H1 (cell line): ENCODE measurements around the gene TNFRSF18. TPM values are rescaled to one million over a fixed set of nuclear protein-coding genes. Genes with fewer than 3 reads are reported as not detected.

ENCODE experiments used
- CTCF ChIA-PET: fragments of 300-600 bp; sonication (Branson Sonifier 250); formaldehyde crosslinking; loops from one replicate; lab custom pipeline; 2021; ENCODE audit not compliant: partially characterized antibody; lab: Charles Lee
- POLR2A ChIA-PET: fragments of 300-600 bp; sonication (Branson Sonifier 250); formaldehyde crosslinking; loops from one replicate; lab custom pipeline; 2021; ENCODE audit warnings: inconsistent platforms; ENCODE audit not compliant: partially characterized antibody; lab: Charles Lee
- DNase-seq, 2 experiments: peaks; one replicate each; pipeline versions ENCODE4 v3.0.0 to v3.0.0-alpha.2; 2010 to 2022; ENCODE audit warnings: low spot score in 2 of 2, low read depth in 1 of 2, mixed read lengths in 1 of 2
- FAIRE-seq: peaks from 2 replicates; lab custom pipeline; 2011; peaks lifted over from hg19 to GRCh38; lab: Jason Lieb, UNC
- H2AFZ ChIP-seq: 2 replicates; pipeline ENCODE4 v1.8.1; 2012; ENCODE audit warnings: low read length, inconsistent platforms
- H2AK5ac ChIP-seq: 2 replicates; pipeline ENCODE4 v1.6.1; 2013; ENCODE audit warnings: low read depth, low read length
- H2BK120ac ChIP-seq: replicated peaks from 2 replicates; pipeline ENCODE3; 2013; ENCODE audit warnings: low read depth, low read length, inconsistent platforms
- H2BK12ac ChIP-seq: 2 replicates; pipeline ENCODE4 v1.6.1; 2013; ENCODE audit warnings: low read depth, low read length
- H2BK15ac ChIP-seq: 2 replicates; pipeline ENCODE4 v1.6.1; 2013; ENCODE audit warnings: low read length
- H2BK20ac ChIP-seq: 2 replicates; pipeline ENCODE4 v1.6.1; 2013; ENCODE audit warnings: low read length
- H2BK5ac ChIP-seq: 2 replicates; pipeline ENCODE4 v1.6.1; 2013; ENCODE audit warnings: low read depth, low read length
- H3K14ac ChIP-seq: 2 replicates; pipeline ENCODE4 v1.6.1; 2013; ENCODE audit warnings: inconsistent platforms; ENCODE audit not compliant: insufficient read length
- H3K18ac ChIP-seq: 2 replicates; pipeline ENCODE4 v1.6.1; 2013; ENCODE audit warnings: low read length; ENCODE audit errors: extremely low read depth
- H3K23ac ChIP-seq: 2 replicates; pipeline ENCODE4 v1.6.1; 2013; ENCODE audit warnings: inconsistent platforms; ENCODE audit not compliant: insufficient read length
- H3K23me2 ChIP-seq: 2 replicates; pipeline ENCODE4 v1.6.1; 2013; ENCODE audit warnings: low read depth, low read length
- H3K27ac ChIP-seq: 2 replicates; pipeline ENCODE4 v1.6.1; 2011; ENCODE audit warnings: low read depth, low read length, inconsistent platforms
- H3K27me3 ChIP-seq, 4 experiments: replicated peaks in 1 of 4; 1 replicate in 1 of 4; 2 replicates in 3 of 4; pipeline versions ENCODE4 v1.6.1 to v1.8.1; 2011 to 2013; ENCODE audit warnings: low read length in 3 of 4, mild to moderate bottlenecking in 3 of 4, inconsistent platforms in 2 of 4, mixed read lengths in 2 of 4, moderate library complexity in 1 of 4; ENCODE audit not compliant: control insufficient read depth in 3 of 4, insufficient read depth in 3 of 4; ENCODE audit errors: extremely low read depth in 1 of 4
- H3K36me3 ChIP-seq, 4 experiments: 2 replicates each; pipeline versions ENCODE4 v1.6.1 to v1.8.1; 2011 to 2013; ENCODE audit warnings: mild to moderate bottlenecking in 4 of 4, low read length in 3 of 4, moderate library complexity in 2 of 4, control low read depth in 1 of 4, inconsistent platforms in 1 of 4; ENCODE audit not compliant: insufficient read depth in 4 of 4, control insufficient read depth in 2 of 4
- H3K4ac ChIP-seq: replicated peaks from 2 replicates; pipeline ENCODE3; 2013; ENCODE audit warnings: low read length, low read depth, mixed read lengths, inconsistent platforms; ENCODE audit not compliant: insufficient read length
- H3K4me1 ChIP-seq, 4 experiments: replicated peaks in 1 of 4; 1 replicate in 1 of 4; 2 replicates in 3 of 4; pipeline versions ENCODE4 v1.6.1 to v1.8.1; 2011 to 2013; ENCODE audit warnings: low read length in 3 of 4, inconsistent platforms in 2 of 4, mixed read lengths in 1 of 4; ENCODE audit not compliant: insufficient read depth in 4 of 4, control insufficient read depth in 3 of 4
- H3K4me2 ChIP-seq, 2 experiments: 2 replicates each; pipeline versions ENCODE4 v1.6.1 to v1.8.1; 2011 to 2013; ENCODE audit warnings: low read depth in 2 of 2, low read length in 2 of 2, control low read depth in 1 of 2, inconsistent platforms in 1 of 2, mild to moderate bottlenecking in 1 of 2; ENCODE audit not compliant: insufficient read depth in 1 of 2
- H3K4me3 ChIP-seq, 4 experiments: fragments of 200-600, 300-600 bp in 1 of 4; sonication (generic), shearing (Covaris generic), sonication (Bioruptor Twin) in 1 of 4; 2 replicates each; pipeline versions ENCODE4 v1.5.1 to v1.8.1; 2011 to 2016; ENCODE audit warnings: low read length in 4 of 4, low read depth in 3 of 4, control low read depth in 2 of 4, inconsistent platforms in 2 of 4, mild to moderate bottlenecking in 2 of 4, mixed read lengths in 1 of 4, moderate library complexity in 1 of 4; ENCODE audit not compliant: insufficient read depth in 2 of 4; ENCODE audit errors: extremely low read depth in 1 of 4
- H3K56ac ChIP-seq: replicated peaks from 2 replicates; pipeline ENCODE3; 2013; ENCODE audit warnings: low read depth, mild to moderate bottlenecking, mixed read lengths, low read length, inconsistent platforms; ENCODE audit not compliant: insufficient read length
- H3K79me1 ChIP-seq: 2 replicates; pipeline ENCODE4 v1.6.1; 2013; ENCODE audit warnings: low read depth, low read length, control low read depth
- H3K79me2 ChIP-seq, 2 experiments: 2 replicates each; pipeline versions ENCODE4 v1.6.1 to v1.8.1; 2012 to 2013; ENCODE audit warnings: low read length in 2 of 2, mild to moderate bottlenecking in 2 of 2, inconsistent platforms in 1 of 2; ENCODE audit not compliant: insufficient read depth in 2 of 2, control insufficient read depth in 1 of 2
- H3K9ac ChIP-seq, 4 experiments: replicated peaks in 1 of 4; 1 replicate in 1 of 4; 2 replicates in 3 of 4; pipeline versions ENCODE4 v1.6.1 to v1.8.1; 2011 to 2013; ENCODE audit warnings: low read depth in 3 of 4, low read length in 3 of 4, control low read depth in 2 of 4, mild to moderate bottlenecking in 2 of 4, moderate library complexity in 2 of 4, inconsistent platforms in 1 of 4; ENCODE audit errors: extremely low read depth in 1 of 4
- H3K9me3 ChIP-seq, 2 experiments: 2 replicates each; pipeline versions ENCODE4 v1.6.1 to v1.8.1; 2012 to 2013; ENCODE audit warnings: mild to moderate bottlenecking in 2 of 2, moderate library complexity in 2 of 2, control low read depth in 1 of 2, inconsistent platforms in 1 of 2, low read depth in 1 of 2, low read length in 1 of 2, mixed read lengths in 1 of 2; ENCODE audit not compliant: insufficient read depth in 2 of 2
- H4K20me1 ChIP-seq, 2 experiments: replicated peaks in 1 of 2; 2 replicates each; pipeline versions ENCODE3 to v1.8.1; 2011 to 2013; ENCODE audit warnings: inconsistent platforms in 2 of 2, low read length in 2 of 2, mild to moderate bottlenecking in 1 of 2; ENCODE audit not compliant: insufficient read depth in 2 of 2, control insufficient read depth in 1 of 2
- H4K5ac ChIP-seq: 2 replicates; pipeline ENCODE4 v1.6.1; 2013; ENCODE audit warnings: low read length, low read depth, mixed read lengths, inconsistent platforms; ENCODE audit not compliant: insufficient read length
- H4K8ac ChIP-seq: 2 replicates; pipeline ENCODE4 v1.8.0; 2013; ENCODE audit warnings: mild to moderate bottlenecking, moderate library complexity, low read length, inconsistent platforms; ENCODE audit not compliant: insufficient read depth; ENCODE audit errors: extremely low read depth
- H4K91ac ChIP-seq: replicated peaks from 2 replicates; pipeline ENCODE3; 2013; ENCODE audit warnings: low read length, mixed read lengths, inconsistent platforms; ENCODE audit not compliant: insufficient read length
- CBX8 ChIP-seq: fragments of 300-800, 300-1000 bp; sonication (generic); IDR thresholded peaks from 2 replicates; pipeline ENCODE4 v1.7.1; 2016; ENCODE audit warnings: low read depth, low read length, borderline replicate concordance
- EP300 ChIP-seq, 2 experiments: IDR thresholded peaks; 1 replicate in 1 of 2; 2 replicates in 1 of 2; pipeline ENCODE4 v1.6.1; 2011 to 2012; ENCODE audit warnings: low read depth in 2 of 2, low read length in 2 of 2, mild to moderate bottlenecking in 2 of 2, borderline replicate concordance in 1 of 2, inconsistent platforms in 1 of 2, moderate library complexity in 1 of 2
- HDAC2 ChIP-seq, 2 experiments: fragments of 300-600 bp in 1 of 2; sonication (generic) in 1 of 2; IDR thresholded peaks; 2 replicates each; pipeline ENCODE4 v1.6.1; 2011 to 2012; ENCODE audit warnings: low read depth in 2 of 2, low read length in 2 of 2, mild to moderate bottlenecking in 2 of 2, moderate library complexity in 2 of 2, borderline replicate concordance in 1 of 2, inconsistent platforms in 1 of 2
- KDM1A ChIP-seq: fragments of 200-600, 300-600 bp; sonication (generic); IDR thresholded peaks from 2 replicates; pipeline ENCODE4 v1.7.1; 2016; ENCODE audit warnings: mild to moderate bottlenecking, low read length, borderline replicate concordance
- KDM4A ChIP-seq: IDR thresholded peaks from one replicate; pipeline ENCODE4 v1.7.1; 2012; ENCODE audit warnings: low read depth, mild to moderate bottlenecking, moderate library complexity, low read length, inconsistent platforms; ENCODE audit not compliant: severe bottlenecking
- RXRA ChIP-seq: IDR thresholded peaks from 2 replicates; pipeline ENCODE4 v1.6.1; 2011; ENCODE audit warnings: low read depth, mild to moderate bottlenecking, low read length, moderate library complexity; ENCODE audit not compliant: insufficient read depth
- SIN3A ChIP-seq, 2 experiments: IDR thresholded peaks in 1 of 2; conservative IDR thresholded peaks in 1 of 2; 2 replicates each; pipeline ENCODE4 v1.6.1; 2011 to 2012; ENCODE audit warnings: low read length in 2 of 2, improper control_type of control experiment in 1 of 2, low read depth in 1 of 2, mild to moderate bottlenecking in 1 of 2
- TAF1 ChIP-seq: IDR thresholded peaks from 2 replicates; pipeline ENCODE4 v1.6.1; 2011; ENCODE audit warnings: mild to moderate bottlenecking, low read depth, low read length
- TAF7 ChIP-seq: optimal IDR thresholded peaks from 2 replicates; pipeline ENCODE3; 2011; ENCODE audit warnings: low read depth, mild to moderate bottlenecking, inconsistent platforms, low read length, moderate library complexity, borderline replicate concordance
- WGBS, 2 experiments: shearing (Covaris generic) in 1 of 2; methylation state at CpG; one replicate each; pipeline versions ENCODE4 v1.1.6 to v1.1.7; 2013 to 2015; ENCODE audit warnings: low lambda C conversion rate in 2 of 2, mixed read lengths in 2 of 2, inconsistent platforms in 1 of 2, low coverage in 1 of 2, missing lambda C conversion rate in 1 of 2; ENCODE audit not compliant: insufficient replicate concordance in 2 of 2, insufficient coverage in 1 of 2, insufficient read length in 1 of 2; ENCODE audit errors: extremely low coverage in 1 of 2, missing lambda C conversion rate in 1 of 2; 5-methylcytosine and 5-hydroxymethylcytosine counted together
- polyA plus RNA-seq, 7 experiments: library from polyadenylated mRNA; depleted of rRNA in 3 of 7; stranded (reverse) in 5 of 7; unstranded in 2 of 7; fragments of >200 nt in 5 of 7; fragments of 200-250 nt in 2 of 7; gene quantifications; 1 replicate in 5 of 7; 2 replicates in 1 of 7; 4 replicates in 1 of 7; pipeline versions ENCODE4 v1.2.1 to v1.2.3, GENCODE V29; 2011 to 2013; ENCODE audit warnings: missing spikeins in 2 of 7, mixed read lengths in 2 of 7
- total RNA-seq: library from RNA; stranded (reverse); fragmentation: NEBNext Ultra II Directional; extraction: Animal tissue kit (Norgen Biotek cat#: 25700); gene quantifications from 2 replicates; pipeline ENCODE4 v1.2.1, GENCODE V29; 2021
- TF ChIP-seq, protein P1 (sequence below): IDR thresholded peaks from 2 replicates; pipeline ENCODE4 v1.6.1; 2012; ENCODE audit warnings: inconsistent platforms

TNFRSF18 gene
- total and polyA plus RNA-seq, 2 of the 8 experiments (the other 6 are each of a cell fraction or from before 2014, with no cell fraction given) = 1.5 to 2.5 TPM

DNA sequence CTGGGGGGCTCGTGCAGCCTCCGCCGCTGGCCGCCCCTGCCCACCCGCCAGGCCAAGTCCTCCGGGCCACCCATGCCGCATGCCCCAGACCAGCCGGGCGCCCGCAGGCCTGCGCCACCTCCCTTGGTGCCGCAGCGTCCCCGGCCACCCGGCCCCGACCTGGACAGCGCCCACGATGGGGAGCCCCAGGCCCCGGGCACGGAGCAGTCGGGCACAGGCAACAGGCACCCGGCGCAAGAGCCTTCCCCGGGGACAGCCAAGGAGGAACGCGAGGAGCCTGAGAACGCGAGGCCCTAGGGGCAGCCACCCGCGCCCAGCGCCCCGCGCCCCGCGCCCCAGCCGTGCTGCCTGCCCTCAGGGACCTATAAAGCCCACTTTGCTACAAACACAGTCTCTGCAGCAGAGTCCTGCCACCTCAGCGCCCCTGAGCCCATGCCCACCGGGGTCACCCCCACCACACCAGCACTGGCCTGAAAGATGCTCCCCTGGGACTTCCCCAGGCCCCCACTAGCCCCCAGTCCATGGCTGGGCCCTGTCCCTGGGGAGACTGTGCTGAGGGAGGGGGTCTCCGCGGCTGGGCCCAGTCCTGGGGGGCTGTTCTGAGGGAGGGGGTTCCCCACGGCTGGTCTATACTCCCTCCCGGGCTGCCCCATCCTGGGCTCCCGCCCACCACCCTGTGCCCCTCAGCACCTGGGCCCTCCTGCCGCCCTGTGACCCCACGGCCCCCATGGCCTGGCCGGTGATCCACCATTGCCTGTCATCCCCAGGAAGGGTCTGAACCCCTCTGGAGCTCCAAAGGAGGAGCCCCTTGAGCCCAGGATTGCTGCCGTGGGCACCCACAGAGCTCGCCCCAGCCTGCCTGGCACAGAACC is 8.6 kb downstream of the TNFRSF18 start:
- Histone ChIP-seq H3K23ac (no peak overlapping the region), H2AK5ac (no peak overlapping the region), H2BK20ac (no peak overlapping the region), H2BK15ac (no peak overlapping the region), H3K4me2 (no peak overlapping the region), H3K4me1 (peaks cover 0 to 4% (median under 1%) of the 10 kb centered on the region in 4 experiments; a peak in 4 of 7 replicates), H2BK5ac (no peak overlapping the region), H3K9me3 (no peaks in the 10 kb centered on the region; a peak in 3 of 4 replicates), H3K56ac (no peak overlapping the region), H4K91ac (no peak overlapping the region), H3K23me2 (no peaks in the 10 kb centered on the region; the same call in 1 of the 2 replicates), H4K5ac (no peak overlapping the region), H4K20me1 (no peaks in the 10 kb centered on the region), H3K18ac (no peak overlapping the region), H2AFZ (no peak overlapping the region), H3K4ac (no peak overlapping the region), H3K27ac (no peak overlapping the region), H3K9ac (no peak overlapping the region), H3K4me3 (no peak overlapping the region), H3K36me3 (no peaks in the 10 kb centered on the region), H3K79me2 (no peaks in the 10 kb centered on the region), H3K79me1 (no peaks in the 10 kb centered on the region), H3K27me3 (peaks cover 0 to 3% (median 2%) of the 10 kb centered on the region in 4 experiments; a peak in 4 of 7 replicates), H2BK120ac (no peak overlapping the region), H4K8ac (no peak overlapping the region), H3K14ac (no peak overlapping the region), H2BK12ac (no peak overlapping the region)
- DNase-seq (peak in 1 of 2 experiments; percentile 41), FAIRE-seq (no peak)
- 93% methylated on average over 29 of the region's 48 CpGs; no CpG with 5 or more reads in 1 of the 2 experiments for WGBS, 2 experiments
- ChIA-PET POLR2A (no interaction called here), CTCF (interaction anchor here (0.6 to 1.2 kb wide), 3 partner anchors 45 to 94 kb away, joined by 3 to 7 read pairs (median 4); no protein-coding TSS in a partner anchor)
- TF ChIP-seq HDAC2 (IDR thresholded peaks at IDR 0.05; ENCODE audit: borderline replicate concordance in 1 of 2, low read depth in 2 of 2, low read length in 2 of 2) = no peak
- no peak for TF ChIP-seq TAF1
- no peak for TF ChIP-seq EP300 (IDR thresholded peaks at IDR 0.05; ENCODE audit: borderline replicate concordance in 1 of 2, low read depth in 2 of 2, low read length in 2 of 2)
- TF ChIP-seq KDM1A = no peak
- TF ChIP-seq, protein P1, sequence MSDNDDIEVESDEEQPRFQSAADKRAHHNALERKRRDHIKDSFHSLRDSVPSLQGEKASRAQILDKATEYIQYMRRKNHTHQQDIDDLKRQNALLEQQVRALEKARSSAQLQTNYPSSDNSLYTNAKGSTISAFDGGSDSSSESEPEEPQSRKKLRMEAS = no peak
- no peak for TF ChIP-seq KDM4A
- no peak for TF ChIP-seq SIN3A (conservative IDR thresholded peaks at IDR 0.05 in 1 of 2, IDR thresholded peaks at IDR 0.05 in 1 of 2; ENCODE audit: low read depth in 1 of 2, low read length in 2 of 2)
- no peak for TF ChIP-seq CBX8
- TF ChIP-seq RXRA = no peak
- no peak for TF ChIP-seq TAF7
